ENCODE data around the gene NTRK2. TPM values are rescaled to one million over a fixed set of nuclear protein-coding genes. Genes with fewer than 3 reads are reported as not detected.

NTRK2 gene
- total RNA-seq, 1 donor = not detected

GRCh38 chr9:84744195-84744594, 74.7 kb downstream of the NTRK2 start:
- DNase-seq (ENCODE audit: low read depth) = no peak
- TF ChIP-seq, protein P1, sequence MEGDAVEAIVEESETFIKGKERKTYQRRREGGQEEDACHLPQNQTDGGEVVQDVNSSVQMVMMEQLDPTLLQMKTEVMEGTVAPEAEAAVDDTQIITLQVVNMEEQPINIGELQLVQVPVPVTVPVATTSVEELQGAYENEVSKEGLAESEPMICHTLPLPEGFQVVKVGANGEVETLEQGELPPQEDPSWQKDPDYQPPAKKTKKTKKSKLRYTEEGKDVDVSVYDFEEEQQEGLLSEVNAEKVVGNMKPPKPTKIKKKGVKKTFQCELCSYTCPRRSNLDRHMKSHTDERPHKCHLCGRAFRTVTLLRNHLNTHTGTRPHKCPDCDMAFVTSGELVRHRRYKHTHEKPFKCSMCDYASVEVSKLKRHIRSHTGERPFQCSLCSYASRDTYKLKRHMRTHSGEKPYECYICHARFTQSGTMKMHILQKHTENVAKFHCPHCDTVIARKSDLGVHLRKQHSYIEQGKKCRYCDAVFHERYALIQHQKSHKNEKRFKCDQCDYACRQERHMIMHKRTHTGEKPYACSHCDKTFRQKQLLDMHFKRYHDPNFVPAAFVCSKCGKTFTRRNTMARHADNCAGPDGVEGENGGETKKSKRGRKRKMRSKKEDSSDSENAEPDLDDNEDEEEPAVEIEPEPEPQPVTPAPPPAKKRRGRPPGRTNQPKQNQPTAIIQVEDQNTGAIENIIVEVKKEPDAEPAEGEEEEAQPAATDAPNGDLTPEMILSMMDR (IDR thresholded peaks at IDR 0.05; ENCODE audit: insufficient read depth, low read depth, low read length) = no peak
- H3K4me3 ChIP-seq (ENCODE audit: low read depth, low read length) = no peak overlapping the region

- TF ChIP-seq, protein P1 (IDR thresholded peaks at IDR 0.05; ENCODE audit: insufficient read depth, low read depth, low read length) = no peak
- H3K4me3 ChIP-seq (ENCODE audit: low read depth, low read length) = no peak overlapping the region
- DNase-seq (ENCODE audit: low read depth) = no peak
Measured at GRCh38 chr9:84744726-84745125, 75.2 kb downstream of the NTRK2 start.

GRCh38 chr9:84748112-84748511, 78.6 kb downstream of the NTRK2 start:
- no peak overlapping the region for H3K4me3 ChIP-seq (ENCODE audit: low read depth, low read length)
- TF ChIP-seq, protein P1 (IDR thresholded peaks at IDR 0.05; ENCODE audit: insufficient read depth, low read depth, low read length) = no peak
- DNase-seq (ENCODE audit: low read depth) = no peak

DNA sequence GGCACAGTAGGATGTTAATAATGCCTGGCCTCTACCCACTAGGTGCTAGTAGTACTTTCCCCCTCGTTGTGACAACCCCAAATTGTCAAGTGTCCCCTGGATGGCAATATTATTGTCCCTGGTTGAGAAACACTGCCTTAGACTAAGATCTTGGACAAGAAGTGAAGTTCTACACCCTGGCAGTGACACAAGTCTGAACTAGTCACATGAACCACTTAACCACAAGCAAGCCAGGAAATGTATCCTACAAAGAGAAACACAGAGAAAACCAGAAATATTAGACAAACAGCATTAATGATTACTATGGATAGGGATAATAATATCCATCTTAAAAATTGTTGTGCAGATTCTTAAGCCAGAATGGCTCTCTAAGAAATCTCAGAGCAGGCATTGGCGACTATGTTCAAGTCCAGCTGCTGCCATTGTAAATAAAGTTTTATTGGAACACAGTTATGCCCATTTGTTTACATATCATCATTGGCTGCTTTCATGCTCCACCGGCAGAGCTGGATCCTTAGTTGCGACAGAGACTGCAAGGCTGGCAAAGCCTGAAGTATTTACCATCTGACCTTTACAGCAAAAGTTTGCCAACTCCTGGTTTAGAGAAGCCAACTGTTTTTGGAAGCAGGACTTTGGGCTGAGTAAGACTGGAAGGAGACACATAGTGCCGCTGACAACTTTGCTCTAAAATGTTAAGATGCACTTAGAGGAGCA, 80.8 kb downstream of the NTRK2 start:
- no peak overlapping the region for H3K4me3 ChIP-seq (ENCODE audit: low read depth, low read length)
- TF ChIP-seq, protein P1 (IDR thresholded peaks at IDR 0.05; ENCODE audit: insufficient read depth, low read depth, low read length) = no peak
- DNase-seq (ENCODE audit: low read depth) = no peak

- TF ChIP-seq, protein P1 (IDR thresholded peaks at IDR 0.05; ENCODE audit: insufficient read depth, low read depth, low read length) = no peak
- H3K4me3 ChIP-seq (ENCODE audit: low read depth, low read length) = no peak overlapping the region
- DNase-seq (ENCODE audit: low read depth) = no peak
Measured at GRCh38 chr9:84751921-84752320, 82.4 kb downstream of the NTRK2 start.

DNA sequence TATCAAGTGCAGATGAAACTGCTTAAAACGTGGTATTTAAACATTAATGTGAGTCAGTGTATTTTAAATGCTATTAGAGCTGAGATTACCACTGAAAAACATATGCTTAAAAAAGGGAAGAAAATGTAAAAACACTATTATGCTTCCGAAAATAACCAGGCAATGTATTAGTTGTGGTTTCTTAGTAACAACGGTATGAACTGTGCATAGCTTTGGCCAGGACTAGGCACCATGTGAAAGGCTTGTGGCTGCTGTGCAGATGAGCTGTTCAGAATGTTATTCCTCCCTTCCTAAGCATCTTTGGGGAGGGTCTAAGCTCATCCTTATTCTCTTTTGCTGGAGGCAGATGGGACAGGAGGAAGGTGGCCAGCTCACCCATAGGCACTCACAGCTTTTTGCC, 84.9 kb downstream of the NTRK2 start:
- no peak for DNase-seq (ENCODE audit: low read depth)
- TF ChIP-seq, protein P1 (IDR thresholded peaks at IDR 0.05; ENCODE audit: insufficient read depth, low read depth, low read length) = no peak
- H3K4me3 ChIP-seq (ENCODE audit: low read depth, low read length) = no peak overlapping the region

DNA sequence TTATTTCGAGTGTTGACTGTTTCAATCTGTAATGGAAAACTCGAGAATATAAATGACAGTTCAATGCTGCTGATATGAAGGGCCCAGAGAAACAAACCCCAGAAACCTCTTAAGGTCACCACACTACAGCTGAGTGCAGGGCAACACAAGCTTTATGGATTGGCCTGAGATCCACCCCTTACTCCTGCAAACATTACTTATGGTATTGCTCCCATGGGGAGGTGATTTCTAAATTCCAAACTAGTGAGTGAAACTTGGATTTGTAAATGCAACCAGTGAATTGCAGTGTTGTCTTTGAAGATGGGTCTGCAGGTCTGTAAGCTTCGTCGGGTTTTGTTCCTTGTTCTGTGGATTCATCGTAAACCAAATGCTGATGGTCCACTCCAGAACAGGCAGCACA, 85.4 kb downstream of the NTRK2 start:
- TF ChIP-seq, protein P1 (IDR thresholded peaks at IDR 0.05; ENCODE audit: insufficient read depth, low read depth, low read length) = no peak
- DNase-seq (ENCODE audit: low read depth) = no peak
- no peak overlapping the region for H3K4me3 ChIP-seq (ENCODE audit: low read depth, low read length)
